WTC11 (cell line): ENCODE data around the gene DKC1.

Experiments
- ELF4 ChIP-seq: sonication (generic); formaldehyde crosslinking; IDR thresholded peaks from 2 replicates; pipeline ENCODE4 v1.8.1; 2022; ENCODE audit warnings: low read depth, mild to moderate bottlenecking, moderate library complexity, missing genetic modification reagents
- FOXP1 ChIP-seq: sonication (generic); formaldehyde crosslinking; IDR thresholded peaks from 2 replicates; pipeline ENCODE4 v1.8.0; 2022; ENCODE audit warnings: missing genetic modification reagents, mild to moderate bottlenecking, moderate library complexity, borderline replicate concordance
- NFE2L1 ChIP-seq: sonication (generic); formaldehyde crosslinking; IDR thresholded peaks from 2 replicates; pipeline ENCODE4 v1.8.1; 2023; ENCODE audit warnings: missing genetic modification reagents
- RELA ChIP-seq: sonication (generic); formaldehyde crosslinking; IDR thresholded peaks from 2 replicates; pipeline ENCODE4 v1.8.1; 2022; ENCODE audit warnings: missing genetic modification reagents, mild to moderate bottlenecking, borderline replicate concordance
- TF ChIP-seq, protein P1 (sequence below): fragments of 200-600 bp; IDR thresholded peaks from 2 replicates; pipeline ENCODE4 v1.8.0; 2022; ENCODE audit warnings: antibody characterized with exemption
- TF ChIP-seq, protein P2 (sequence below): sonication (generic); formaldehyde crosslinking; IDR thresholded peaks from 2 replicates; pipeline ENCODE4 v1.8.0; 2023; ENCODE audit warnings: missing genetic modification reagents
- TF ChIP-seq, protein P3 (sequence below): sonication (generic); formaldehyde crosslinking; IDR thresholded peaks from 2 replicates; pipeline ENCODE4 v1.8.0; 2022; ENCODE audit warnings: mild to moderate bottlenecking, missing genetic modification reagents
- TF ChIP-seq, protein P4 (sequence below): sonication (generic); formaldehyde crosslinking; IDR thresholded peaks from 2 replicates; pipeline ENCODE4 v1.8.1; 2023; ENCODE audit warnings: mild to moderate bottlenecking, moderate library complexity, missing genetic modification reagents
- TF ChIP-seq, protein P5 (sequence below): sonication (generic); formaldehyde crosslinking; IDR thresholded peaks from 2 replicates; pipeline ENCODE4 v1.8.1; 2023; ENCODE audit warnings: mild to moderate bottlenecking, missing genetic modification reagents, moderate library complexity
- TF ChIP-seq, protein P6 (sequence below): sonication (generic); formaldehyde crosslinking; IDR thresholded peaks from 2 replicates; pipeline ENCODE4 v1.8.0; 2022; ENCODE audit warnings: mild to moderate bottlenecking, missing genetic modification reagents
- TF ChIP-seq, protein P7 (sequence below): sonication (generic); formaldehyde crosslinking; IDR thresholded peaks from 2 replicates; pipeline ENCODE4 v1.8.0; 2023; ENCODE audit warnings: mild to moderate bottlenecking, missing genetic modification reagents
- TF ChIP-seq, protein P8 (sequence below): sonication (generic); formaldehyde crosslinking; conservative IDR thresholded peaks from 2 replicates; pipeline ENCODE4 v1.8.1; 2022; ENCODE audit warnings: mild to moderate bottlenecking, missing genetic modification reagents

DNA sequence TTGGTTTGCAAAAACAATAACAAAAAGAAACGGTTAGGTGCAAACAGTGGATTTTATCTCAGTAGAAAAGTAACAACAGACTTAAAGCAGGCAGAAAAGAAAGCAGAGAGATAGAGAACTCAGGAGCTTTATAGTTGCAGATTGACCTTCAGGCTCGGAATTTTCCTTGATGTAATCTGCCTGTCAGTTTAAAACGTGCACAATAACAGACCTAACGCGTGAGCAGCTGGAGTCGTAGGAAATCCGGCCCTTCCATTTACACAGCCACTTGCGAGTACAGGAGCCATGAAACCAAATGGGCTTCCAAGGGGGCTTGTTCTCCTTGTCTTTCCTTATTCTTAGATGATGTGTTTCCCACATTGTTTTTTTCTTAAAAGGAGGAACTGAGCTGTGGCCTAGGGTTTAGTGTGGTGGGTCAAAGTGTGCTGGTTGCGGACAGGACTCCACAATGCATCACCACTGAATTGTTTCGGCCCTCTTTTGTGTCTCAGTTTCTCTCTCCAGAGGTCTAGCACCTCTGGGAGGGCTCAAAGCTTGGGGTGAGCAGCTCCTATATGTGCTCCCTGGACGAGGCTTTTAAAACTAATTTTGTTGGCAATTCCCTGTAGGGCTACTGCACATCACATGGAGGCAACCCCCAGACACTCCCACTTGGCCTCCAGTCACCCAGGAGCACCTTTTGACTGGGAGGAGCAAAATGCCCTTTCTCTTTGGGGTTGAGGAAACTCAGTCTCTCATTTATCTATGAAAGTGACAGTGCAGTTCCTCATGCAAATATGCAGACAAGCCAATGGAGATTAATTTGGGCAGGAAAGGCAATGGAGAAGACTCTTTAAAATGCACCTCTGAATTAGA lies 56.5 kb downstream of the DKC1 start:
- TF ChIP-seq, protein P1, sequence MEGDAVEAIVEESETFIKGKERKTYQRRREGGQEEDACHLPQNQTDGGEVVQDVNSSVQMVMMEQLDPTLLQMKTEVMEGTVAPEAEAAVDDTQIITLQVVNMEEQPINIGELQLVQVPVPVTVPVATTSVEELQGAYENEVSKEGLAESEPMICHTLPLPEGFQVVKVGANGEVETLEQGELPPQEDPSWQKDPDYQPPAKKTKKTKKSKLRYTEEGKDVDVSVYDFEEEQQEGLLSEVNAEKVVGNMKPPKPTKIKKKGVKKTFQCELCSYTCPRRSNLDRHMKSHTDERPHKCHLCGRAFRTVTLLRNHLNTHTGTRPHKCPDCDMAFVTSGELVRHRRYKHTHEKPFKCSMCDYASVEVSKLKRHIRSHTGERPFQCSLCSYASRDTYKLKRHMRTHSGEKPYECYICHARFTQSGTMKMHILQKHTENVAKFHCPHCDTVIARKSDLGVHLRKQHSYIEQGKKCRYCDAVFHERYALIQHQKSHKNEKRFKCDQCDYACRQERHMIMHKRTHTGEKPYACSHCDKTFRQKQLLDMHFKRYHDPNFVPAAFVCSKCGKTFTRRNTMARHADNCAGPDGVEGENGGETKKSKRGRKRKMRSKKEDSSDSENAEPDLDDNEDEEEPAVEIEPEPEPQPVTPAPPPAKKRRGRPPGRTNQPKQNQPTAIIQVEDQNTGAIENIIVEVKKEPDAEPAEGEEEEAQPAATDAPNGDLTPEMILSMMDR: no peak
- TF ChIP-seq, protein P2, sequence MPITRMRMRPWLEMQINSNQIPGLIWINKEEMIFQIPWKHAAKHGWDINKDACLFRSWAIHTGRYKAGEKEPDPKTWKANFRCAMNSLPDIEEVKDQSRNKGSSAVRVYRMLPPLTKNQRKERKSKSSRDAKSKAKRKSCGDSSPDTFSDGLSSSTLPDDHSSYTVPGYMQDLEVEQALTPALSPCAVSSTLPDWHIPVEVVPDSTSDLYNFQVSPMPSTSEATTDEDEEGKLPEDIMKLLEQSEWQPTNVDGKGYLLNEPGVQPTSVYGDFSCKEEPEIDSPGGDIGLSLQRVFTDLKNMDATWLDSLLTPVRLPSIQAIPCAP (CRISPR knock-in tag): no peak
- TF ChIP-seq, protein P3, sequence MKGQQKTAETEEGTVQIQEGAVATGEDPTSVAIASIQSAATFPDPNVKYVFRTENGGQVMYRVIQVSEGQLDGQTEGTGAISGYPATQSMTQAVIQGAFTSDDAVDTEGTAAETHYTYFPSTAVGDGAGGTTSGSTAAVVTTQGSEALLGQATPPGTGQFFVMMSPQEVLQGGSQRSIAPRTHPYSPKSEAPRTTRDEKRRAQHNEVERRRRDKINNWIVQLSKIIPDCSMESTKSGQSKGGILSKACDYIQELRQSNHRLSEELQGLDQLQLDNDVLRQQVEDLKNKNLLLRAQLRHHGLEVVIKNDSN (CRISPR knock-in tag): no peak
- TF ChIP-seq RELA: no peak
- TF ChIP-seq, protein P4, sequence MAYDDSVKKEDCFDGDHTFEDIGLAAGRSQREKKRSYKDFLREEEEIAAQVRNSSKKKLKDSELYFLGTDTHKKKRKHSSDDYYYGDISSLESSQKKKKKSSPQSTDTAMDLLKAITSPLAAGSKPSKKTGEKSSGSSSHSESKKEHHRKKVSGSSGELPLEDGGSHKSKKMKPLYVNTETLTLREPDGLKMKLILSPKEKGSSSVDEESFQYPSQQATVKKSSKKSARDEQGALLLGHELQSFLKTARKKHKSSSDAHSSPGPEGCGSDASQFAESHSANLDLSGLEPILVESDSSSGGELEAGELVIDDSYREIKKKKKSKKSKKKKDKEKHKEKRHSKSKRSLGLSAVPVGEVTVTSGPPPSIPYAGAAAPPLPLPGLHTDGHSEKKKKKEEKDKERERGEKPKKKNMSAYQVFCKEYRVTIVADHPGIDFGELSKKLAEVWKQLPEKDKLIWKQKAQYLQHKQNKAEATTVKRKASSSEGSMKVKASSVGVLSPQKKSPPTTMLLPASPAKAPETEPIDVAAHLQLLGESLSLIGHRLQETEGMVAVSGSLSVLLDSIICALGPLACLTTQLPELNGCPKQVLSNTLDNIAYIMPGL (CRISPR knock-in tag): no peak
- no peak for TF ChIP-seq NFE2L1
- TF ChIP-seq ELF4 (CRISPR knock-in tag): no peak
- no peak for TF ChIP-seq FOXP1
- TF ChIP-seq, protein P5, sequence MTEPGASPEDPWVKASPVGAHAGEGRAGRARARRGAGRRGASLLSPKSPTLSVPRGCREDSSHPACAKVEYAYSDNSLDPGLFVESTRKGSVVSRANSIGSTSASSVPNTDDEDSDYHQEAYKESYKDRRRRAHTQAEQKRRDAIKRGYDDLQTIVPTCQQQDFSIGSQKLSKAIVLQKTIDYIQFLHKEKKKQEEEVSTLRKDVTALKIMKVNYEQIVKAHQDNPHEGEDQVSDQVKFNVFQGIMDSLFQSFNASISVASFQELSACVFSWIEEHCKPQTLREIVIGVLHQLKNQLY: no peak
- TF ChIP-seq, protein P6, sequence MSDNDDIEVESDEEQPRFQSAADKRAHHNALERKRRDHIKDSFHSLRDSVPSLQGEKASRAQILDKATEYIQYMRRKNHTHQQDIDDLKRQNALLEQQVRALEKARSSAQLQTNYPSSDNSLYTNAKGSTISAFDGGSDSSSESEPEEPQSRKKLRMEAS: no peak
- TF ChIP-seq, protein P7, sequence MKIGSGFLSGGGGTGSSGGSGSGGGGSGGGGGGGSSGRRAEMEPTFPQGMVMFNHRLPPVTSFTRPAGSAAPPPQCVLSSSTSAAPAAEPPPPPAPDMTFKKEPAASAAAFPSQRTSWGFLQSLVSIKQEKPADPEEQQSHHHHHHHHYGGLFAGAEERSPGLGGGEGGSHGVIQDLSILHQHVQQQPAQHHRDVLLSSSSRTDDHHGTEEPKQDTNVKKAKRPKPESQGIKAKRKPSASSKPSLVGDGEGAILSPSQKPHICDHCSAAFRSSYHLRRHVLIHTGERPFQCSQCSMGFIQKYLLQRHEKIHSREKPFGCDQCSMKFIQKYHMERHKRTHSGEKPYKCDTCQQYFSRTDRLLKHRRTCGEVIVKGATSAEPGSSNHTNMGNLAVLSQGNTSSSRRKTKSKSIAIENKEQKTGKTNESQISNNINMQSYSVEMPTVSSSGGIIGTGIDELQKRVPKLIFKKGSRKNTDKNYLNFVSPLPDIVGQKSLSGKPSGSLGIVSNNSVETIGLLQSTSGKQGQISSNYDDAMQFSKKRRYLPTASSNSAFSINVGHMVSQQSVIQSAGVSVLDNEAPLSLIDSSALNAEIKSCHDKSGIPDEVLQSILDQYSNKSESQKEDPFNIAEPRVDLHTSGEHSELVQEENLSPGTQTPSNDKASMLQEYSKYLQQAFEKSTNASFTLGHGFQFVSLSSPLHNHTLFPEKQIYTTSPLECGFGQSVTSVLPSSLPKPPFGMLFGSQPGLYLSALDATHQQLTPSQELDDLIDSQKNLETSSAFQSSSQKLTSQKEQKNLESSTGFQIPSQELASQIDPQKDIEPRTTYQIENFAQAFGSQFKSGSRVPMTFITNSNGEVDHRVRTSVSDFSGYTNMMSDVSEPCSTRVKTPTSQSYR: no peak
- TF ChIP-seq, protein P8, sequence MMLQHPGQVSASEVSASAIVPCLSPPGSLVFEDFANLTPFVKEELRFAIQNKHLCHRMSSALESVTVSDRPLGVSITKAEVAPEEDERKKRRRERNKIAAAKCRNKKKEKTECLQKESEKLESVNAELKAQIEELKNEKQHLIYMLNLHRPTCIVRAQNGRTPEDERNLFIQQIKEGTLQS (CRISPR knock-in tag): no peak
